Endometrium (tissue), 2 donors: ENCODE data around the gene PCED1B.
"Not testable (repeated sequence)": the region's sequence is repeated elsewhere in the genome, so short reads cannot be mapped to it uniquely, and the experiment has no call there.

Experiments used
- FAIRE-seq: peaks from 2 replicates; lab custom pipeline; 2012; peaks lifted over from hg19 to GRCh38; lab: Jason Lieb, UNC
- donor health status: control.
- donor health status: control.

The PCED1B gene

GRCh38 chr12:47276621-47277309, 197.3 kb downstream of the PCED1B start:
- no peak for FAIRE-seq

GRCh38 chr12:47277972-47278448, 198.6 kb downstream of the PCED1B start:
- FAIRE-seq: no peak

GRCh38 chr12:47279758-47280157, 200.3 kb downstream of the PCED1B start:
- FAIRE-seq: not testable (repeated sequence)

GRCh38 chr12:47280543-47281300, 201.3 kb downstream of the PCED1B start:
- FAIRE-seq: no peak

- FAIRE-seq: no peak
Observed at GRCh38 chr12:47281667-47282171, 202.3 kb downstream of the PCED1B start.

- no peak for FAIRE-seq
Observed at GRCh38 chr12:47282206-47282605, 202.8 kb downstream of the PCED1B start.
